Ovary (tissue), 3 donors: ENCODE measurements around the gene INS.

Experiments used
- POLR2A ChIP-seq: fragments of 450-650 bp; IDR thresholded peaks from one replicate; pipeline ENCODE4 v1.6.1; 2017; ENCODE audit warnings: antibody characterized with exemption, mild to moderate bottlenecking, moderate library complexity
- TF ChIP-seq, protein P1 (sequence below), 3 donors: fragments of 450-650 bp in 2 of 3; fragments of 200-600 bp in 1 of 3; IDR thresholded peaks; one replicate each; pipeline versions ENCODE4 v1.5.1 to v1.8.0; 2016 to 2022; ENCODE audit warnings: antibody characterized with exemption in 3 of 3, mild to moderate bottlenecking in 1 of 3
- donor health status: DM: no; HTN: no; CAD: no.

DNA sequence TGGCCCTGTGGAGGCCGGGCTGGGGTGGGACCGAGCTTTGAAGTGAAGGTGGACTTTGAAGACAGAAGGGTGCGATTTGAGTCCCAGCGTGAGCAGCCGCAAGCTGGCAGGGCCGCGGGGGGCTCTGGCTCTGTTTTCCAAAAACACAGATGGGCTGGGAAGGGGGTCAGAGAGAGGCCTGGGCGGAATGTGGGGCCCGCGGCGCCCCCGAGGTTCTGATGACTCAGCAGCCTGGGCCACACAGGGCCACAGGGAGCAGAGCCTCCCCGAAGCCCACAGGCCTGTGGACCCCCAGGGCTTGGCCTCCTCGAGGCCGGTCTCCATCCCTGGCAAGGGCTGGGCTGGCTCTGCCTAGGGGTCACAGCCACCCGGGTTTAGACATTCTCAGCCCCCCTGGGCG lies 6.1 kb downstream of the INS start:
- TF ChIP-seq, protein P1, sequence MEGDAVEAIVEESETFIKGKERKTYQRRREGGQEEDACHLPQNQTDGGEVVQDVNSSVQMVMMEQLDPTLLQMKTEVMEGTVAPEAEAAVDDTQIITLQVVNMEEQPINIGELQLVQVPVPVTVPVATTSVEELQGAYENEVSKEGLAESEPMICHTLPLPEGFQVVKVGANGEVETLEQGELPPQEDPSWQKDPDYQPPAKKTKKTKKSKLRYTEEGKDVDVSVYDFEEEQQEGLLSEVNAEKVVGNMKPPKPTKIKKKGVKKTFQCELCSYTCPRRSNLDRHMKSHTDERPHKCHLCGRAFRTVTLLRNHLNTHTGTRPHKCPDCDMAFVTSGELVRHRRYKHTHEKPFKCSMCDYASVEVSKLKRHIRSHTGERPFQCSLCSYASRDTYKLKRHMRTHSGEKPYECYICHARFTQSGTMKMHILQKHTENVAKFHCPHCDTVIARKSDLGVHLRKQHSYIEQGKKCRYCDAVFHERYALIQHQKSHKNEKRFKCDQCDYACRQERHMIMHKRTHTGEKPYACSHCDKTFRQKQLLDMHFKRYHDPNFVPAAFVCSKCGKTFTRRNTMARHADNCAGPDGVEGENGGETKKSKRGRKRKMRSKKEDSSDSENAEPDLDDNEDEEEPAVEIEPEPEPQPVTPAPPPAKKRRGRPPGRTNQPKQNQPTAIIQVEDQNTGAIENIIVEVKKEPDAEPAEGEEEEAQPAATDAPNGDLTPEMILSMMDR (IDR thresholded peaks at IDR 0.05) = no peak
- TF ChIP-seq POLR2A = no peak
